GM12891 (cell line): ENCODE results near the gene RIMBP2.
"Not testable (repeated sequence)": the region's sequence is repeated elsewhere in the genome, so short reads cannot be mapped to it uniquely, and the experiment has no call there.

ENCODE experiments used
- DNase-seq: peaks from one replicate; pipeline ENCODE4 v3.0.0; 2011; ENCODE audit warnings: low spot score; ENCODE audit not compliant: insufficient read length
- FAIRE-seq: peaks from 2 replicates; lab custom pipeline; 2011; peaks lifted over from hg19 to GRCh38; lab: Jason Lieb, UNC
- PAX5 ChIP-seq: IDR thresholded peaks from 2 replicates; pipeline ENCODE4 v1.6.1; 2011; ENCODE audit warnings: low read length, moderate library complexity, mild to moderate bottlenecking; ENCODE audit not compliant: insufficient read depth, severe bottlenecking
- POLR2A ChIP-seq: IDR thresholded peaks from 2 replicates; pipeline ENCODE4 v1.6.1; 2011; ENCODE audit warnings: low read depth, low read length, control low read depth
- POLR2AphosphoS5 ChIP-seq: IDR thresholded peaks from 2 replicates; pipeline ENCODE4 v1.6.1; 2011; ENCODE audit warnings: low read depth, low read length, control low read depth
- POU2F2 ChIP-seq: IDR thresholded peaks from 2 replicates; pipeline ENCODE4 v1.6.1; 2011; ENCODE audit warnings: low read depth, mild to moderate bottlenecking, control low read depth, low read length, moderate library complexity
- SPI1 ChIP-seq: IDR thresholded peaks from 2 replicates; pipeline ENCODE4 v1.6.1; 2011; ENCODE audit warnings: low read depth, low read length, control low read depth
- TAF1 ChIP-seq: IDR thresholded peaks from 2 replicates; pipeline ENCODE4 v1.6.1; 2011; ENCODE audit warnings: low read depth, low read length, control low read depth

The RIMBP2 gene

GRCh38 chr12:130752692-130753230 lies 36.7 kb upstream of the RIMBP2 start:
- no peak for DNase-seq
- FAIRE-seq = no peak
- TF ChIP-seq POU2F2 = no peak
- TF ChIP-seq POLR2A = no peak
- TF ChIP-seq SPI1 = no peak
- TF ChIP-seq POLR2AphosphoS5 = no peak
- TF ChIP-seq TAF1 = no peak
- TF ChIP-seq PAX5 = no peak

- not testable (repeated sequence) for DNase-seq, FAIRE-seq
Measured at GRCh38 chr12:130752037-130752436, 35.9 kb upstream of the RIMBP2 start.

- no peak for FAIRE-seq
- TF ChIP-seq POU2F2 (no peak), POLR2AphosphoS5 (no peak), PAX5 (no peak)
- no peak for DNase-seq
Measured at GRCh38 chr12:130748786-130749185, 32.7 kb upstream of the RIMBP2 start.

- peak; percentile 61 for DNase-seq
- peak; percentile 89 for FAIRE-seq
- no peak for TF ChIP-seq TAF1
- peak; percentile 63 for TF ChIP-seq SPI1
Measured at GRCh38 chr12:130747867-130748740, 32.0 kb upstream of the RIMBP2 start.

- FAIRE-seq = no peak
- DNase-seq = no peak
- TF ChIP-seq POLR2AphosphoS5 = no peak
- TF ChIP-seq POU2F2 = no peak
- no peak for TF ChIP-seq PAX5
- no peak for TF ChIP-seq SPI1
- TF ChIP-seq POLR2A = no peak
- TF ChIP-seq TAF1 = no peak
Measured at GRCh38 chr12:130746546-130746945, 30.4 kb upstream of the RIMBP2 start.

GRCh38 chr12:130745921-130746320 lies 29.8 kb upstream of the RIMBP2 start:
- no peak for FAIRE-seq
- DNase-seq = no peak
- TF ChIP-seq POU2F2 (no peak), SPI1 (no peak), PAX5 (no peak), POLR2A (no peak), TAF1 (no peak), POLR2AphosphoS5 (no peak)

- FAIRE-seq (no peak), DNase-seq (no peak)
- TF ChIP-seq SPI1 (no peak), POU2F2 (no peak), PAX5 (no peak), POLR2A (no peak), TAF1 (no peak), POLR2AphosphoS5 (no peak)
Measured at GRCh38 chr12:130744274-130744673, 28.2 kb upstream of the RIMBP2 start.

GRCh38 chr12:130743606-130744005 lies 27.5 kb upstream of the RIMBP2 start:
- FAIRE-seq = no peak
- TF ChIP-seq POU2F2 = no peak
- no peak for TF ChIP-seq POLR2A
- no peak for TF ChIP-seq POLR2AphosphoS5
- TF ChIP-seq SPI1 = no peak
- TF ChIP-seq TAF1 = no peak
- TF ChIP-seq PAX5 = no peak
- no peak for DNase-seq

GRCh38 chr12:130743176-130743575 lies 27.1 kb upstream of the RIMBP2 start:
- no peak for FAIRE-seq
- DNase-seq = no peak
- TF ChIP-seq TAF1 (no peak), PAX5 (no peak), SPI1 (no peak), POLR2AphosphoS5 (no peak), POU2F2 (no peak), POLR2A (no peak)

GRCh38 chr12:130742716-130743115 lies 26.6 kb upstream of the RIMBP2 start:
- TF ChIP-seq POLR2A (no peak), PAX5 (no peak), SPI1 (no peak), POLR2AphosphoS5 (no peak), POU2F2 (no peak), TAF1 (no peak)
- DNase-seq (no peak), FAIRE-seq (no peak)
